ENCODE data around the gene BIRC6.

BIRC6 gene

GRCh38 chr2:32417659-32418058 is 60.8 kb downstream of the BIRC6 start:
- Histone ChIP-seq H3K27me3 (ENCODE audit: insufficient read depth, low read length, poor library complexity, severe bottlenecking) (no peaks in the 10 kb centered on the region), H3K9me3 (ENCODE audit: insufficient read depth, low read depth, low read length) (no peaks in the 10 kb centered on the region), H3K36me3 (ENCODE audit: insufficient read depth, low read length) (peaks cover 53% of the 10 kb centered on the region), H3K4me2 (ENCODE audit: low read depth, low read length, poor library complexity, severe bottlenecking) (no peak overlapping the region), H3K4me3 (ENCODE audit: low read length, poor library complexity, severe bottlenecking) (no peak overlapping the region), H2AFZ (ENCODE audit: low read length) (no peak overlapping the region), H4K20me1 (ENCODE audit: insufficient read depth, low read length, poor library complexity, severe bottlenecking) (peaks cover 38% of the 10 kb centered on the region), H3K79me2 (ENCODE audit: insufficient read depth, low read length) (peaks cover 61% of the 10 kb centered on the region), H3K9me2 (replicated peaks; ENCODE audit: low read depth, low read length) (no peaks in the 10 kb centered on the region), H3K9ac (ENCODE audit: low read depth, low read length, poor library complexity, severe bottlenecking) (no peak overlapping the region), H3K4me1 (ENCODE audit: insufficient read depth, low read length, poor library complexity, severe bottlenecking) (no peaks in the 10 kb centered on the region), H3F3A (ENCODE audit: low read depth) (no peaks in the 10 kb centered on the region)
- no peak for TF ChIP-seq EZH2phosphoT487 (IDR thresholded peaks at IDR 0.05; ENCODE audit: borderline replicate concordance)
- TF ChIP-seq CTCF (conservative IDR thresholded peaks at IDR 0.05; ENCODE audit: low read length): no peak

- TF ChIP-seq EZH2phosphoT487 (IDR thresholded peaks at IDR 0.05; ENCODE audit: borderline replicate concordance) (no peak), CTCF (conservative IDR thresholded peaks at IDR 0.05; ENCODE audit: low read length) (no peak)
- Histone ChIP-seq H3K4me1 (ENCODE audit: insufficient read depth, low read length, poor library complexity, severe bottlenecking) (no peaks in the 10 kb centered on the region), H3K36me3 (ENCODE audit: insufficient read depth, low read length) (peaks cover 51% of the 10 kb centered on the region), H3F3A (ENCODE audit: low read depth) (no peaks in the 10 kb centered on the region), H3K9me2 (replicated peaks; ENCODE audit: low read depth, low read length) (no peaks in the 10 kb centered on the region), H3K27me3 (ENCODE audit: insufficient read depth, low read length, poor library complexity, severe bottlenecking) (no peaks in the 10 kb centered on the region), H3K4me3 (ENCODE audit: low read length, poor library complexity, severe bottlenecking) (no peak overlapping the region), H3K9ac (ENCODE audit: low read depth, low read length, poor library complexity, severe bottlenecking) (no peak overlapping the region), H3K9me3 (ENCODE audit: insufficient read depth, low read depth, low read length) (no peaks in the 10 kb centered on the region), H4K20me1 (ENCODE audit: insufficient read depth, low read length, poor library complexity, severe bottlenecking) (peaks cover 50% of the 10 kb centered on the region), H3K79me2 (ENCODE audit: insufficient read depth, low read length) (peaks cover 73% of the 10 kb centered on the region), H3K4me2 (ENCODE audit: low read depth, low read length, poor library complexity, severe bottlenecking) (no peak overlapping the region), H2AFZ (ENCODE audit: low read length) (no peak overlapping the region)
Measured at GRCh38 chr2:32418778-32419177, 62.0 kb downstream of the BIRC6 start.

GRCh38 chr2:32422133-32422532 is 65.3 kb downstream of the BIRC6 start:
- Histone ChIP-seq H3K9ac (ENCODE audit: low read depth, low read length, poor library complexity, severe bottlenecking) (no peak overlapping the region), H3K9me3 (ENCODE audit: insufficient read depth, low read depth, low read length) (no peaks in the 10 kb centered on the region), H3K9me2 (replicated peaks; ENCODE audit: low read depth, low read length) (no peaks in the 10 kb centered on the region), H3K79me2 (ENCODE audit: insufficient read depth, low read length) (peaks cover 98% of the 10 kb centered on the region), H3K4me1 (ENCODE audit: insufficient read depth, low read length, poor library complexity, severe bottlenecking) (peaks cover 10% of the 10 kb centered on the region), H3K36me3 (ENCODE audit: insufficient read depth, low read length) (peaks cover 25% of the 10 kb centered on the region), H2AFZ (ENCODE audit: low read length) (no peak overlapping the region), H3K4me2 (ENCODE audit: low read depth, low read length, poor library complexity, severe bottlenecking) (no peak overlapping the region), H3F3A (ENCODE audit: low read depth) (no peaks in the 10 kb centered on the region), H3K4me3 (ENCODE audit: low read length, poor library complexity, severe bottlenecking) (no peak overlapping the region), H4K20me1 (ENCODE audit: insufficient read depth, low read length, poor library complexity, severe bottlenecking) (peaks cover 74% of the 10 kb centered on the region), H3K27me3 (ENCODE audit: insufficient read depth, low read length, poor library complexity, severe bottlenecking) (no peaks in the 10 kb centered on the region)
- no peak for TF ChIP-seq CTCF (conservative IDR thresholded peaks at IDR 0.05; ENCODE audit: low read length)
- no peak for TF ChIP-seq EZH2phosphoT487 (IDR thresholded peaks at IDR 0.05; ENCODE audit: borderline replicate concordance)
